ENCODE data around the gene RPN2.

The RPN2 gene

GRCh38 chr20:37209661-37210314 is 30.7 kb downstream of the RPN2 start:
- no peak for DNase-seq (ENCODE audit: low spot score)

DNA sequence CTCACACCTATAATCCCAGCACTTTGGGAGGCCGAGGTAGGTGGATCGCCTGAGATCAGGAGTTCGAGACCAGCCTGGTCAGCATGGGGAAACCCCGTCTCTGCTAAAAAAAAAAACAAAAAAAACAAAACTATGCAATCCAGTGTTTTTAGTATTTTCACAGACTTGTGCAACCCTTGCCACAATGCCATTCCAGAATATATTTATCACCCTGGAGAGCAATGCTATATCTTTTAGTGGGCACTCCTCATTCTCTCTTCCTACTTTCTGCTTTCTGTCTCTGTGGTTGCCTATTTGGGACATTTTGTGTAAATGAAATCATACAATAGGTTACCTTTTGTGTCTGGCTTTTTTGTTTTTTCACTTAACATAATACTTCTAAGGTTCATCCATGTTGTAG is 39.3 kb downstream of the RPN2 start:
- no peak for DNase-seq (ENCODE audit: low spot score)

DNA sequence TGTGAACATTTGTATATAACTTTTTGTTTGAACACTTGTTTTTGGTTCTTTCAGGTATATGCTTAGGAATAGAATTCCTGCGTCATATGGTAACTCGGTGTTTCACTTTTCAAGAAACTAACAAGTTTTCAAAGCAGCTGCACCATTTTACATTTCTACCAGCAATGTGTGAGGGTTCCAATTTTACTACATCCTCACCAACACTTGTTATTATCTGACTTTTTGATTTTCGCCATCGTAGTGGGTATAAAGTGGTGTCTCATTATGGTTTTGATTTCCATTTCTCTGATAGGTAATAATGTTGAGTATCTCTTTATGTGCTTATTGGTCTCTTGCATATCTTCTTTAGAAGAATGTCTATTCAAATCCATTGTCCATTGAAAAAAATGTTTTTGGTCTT is 39.8 kb downstream of the RPN2 start:
- no peak for DNase-seq (ENCODE audit: low spot score)

- DNase-seq (ENCODE audit: low spot score): no peak
Observed at GRCh38 chr20:37219751-37220668, 40.9 kb downstream of the RPN2 start.

GRCh38 chr20:37220731-37221130 is 41.6 kb downstream of the RPN2 start:
- DNase-seq (ENCODE audit: low spot score): no peak

GRCh38 chr20:37222086-37222485 is 43.0 kb downstream of the RPN2 start:
- no peak for DNase-seq (ENCODE audit: low spot score)

DNA sequence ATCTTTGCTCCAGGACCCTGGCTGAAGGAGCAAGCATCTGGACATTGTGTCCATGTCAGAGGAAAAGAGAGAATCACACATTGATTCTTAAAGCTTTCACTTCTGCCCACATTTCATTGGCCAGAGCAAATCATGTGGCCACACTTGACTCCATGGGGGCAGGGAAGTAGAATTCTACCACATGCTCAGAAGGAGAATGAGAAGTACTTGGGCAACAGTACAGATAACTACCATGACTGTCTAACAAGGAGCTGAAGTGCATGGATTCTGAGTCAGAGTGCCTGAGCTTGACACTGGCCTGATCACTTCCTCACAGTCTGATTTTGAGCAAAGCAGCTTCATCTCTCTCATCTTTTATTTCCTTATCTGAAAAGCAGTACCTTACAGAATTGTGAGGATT is 43.9 kb downstream of the RPN2 start:
- no peak for DNase-seq (ENCODE audit: low spot score)

DNA sequence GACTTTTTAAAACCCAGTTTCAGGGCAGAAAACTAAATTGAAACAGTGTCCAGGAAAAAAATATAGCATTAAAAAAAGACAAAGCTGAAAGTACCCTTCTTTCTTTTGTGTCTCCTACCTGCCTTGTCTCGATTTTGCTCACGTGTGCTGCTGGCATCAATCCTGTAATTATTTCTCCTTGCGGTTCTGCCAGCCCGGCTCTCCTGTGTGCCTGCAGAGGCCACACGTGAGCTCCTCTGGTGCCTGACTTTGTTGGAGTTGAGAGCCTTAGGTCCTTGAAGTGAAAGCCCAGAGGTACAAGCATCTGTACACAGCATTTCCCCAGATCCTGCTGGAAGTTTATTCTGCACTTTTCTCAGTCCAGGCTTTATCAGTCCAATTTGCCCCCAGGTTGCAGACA is 46.0 kb downstream of the RPN2 start:
- DNase-seq (ENCODE audit: low spot score): no peak

DNA sequence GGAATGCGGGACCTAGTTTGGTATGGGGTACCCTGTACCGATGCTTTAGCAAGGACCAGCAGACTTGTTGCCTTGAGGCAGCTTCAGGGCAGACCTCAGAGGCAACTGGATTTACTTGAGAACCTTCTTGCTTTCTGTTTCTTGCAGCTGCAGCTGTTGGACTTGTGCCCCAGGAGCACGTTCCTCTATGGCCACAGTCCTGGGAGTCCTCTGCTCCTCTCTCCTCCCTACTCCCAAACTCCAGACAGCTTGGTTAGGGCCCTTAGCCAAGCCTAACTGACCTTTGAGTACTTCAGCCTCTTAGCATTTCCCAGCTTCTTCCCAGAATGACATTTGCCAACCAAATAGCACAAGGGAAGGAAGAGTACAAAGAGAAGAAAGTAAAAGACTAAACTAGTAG is 47.8 kb downstream of the RPN2 start:
- DNase-seq (ENCODE audit: low spot score): no peak

GRCh38 chr20:37228082-37228481 is 49.0 kb downstream of the RPN2 start:
- no peak for DNase-seq (ENCODE audit: low spot score)

DNA sequence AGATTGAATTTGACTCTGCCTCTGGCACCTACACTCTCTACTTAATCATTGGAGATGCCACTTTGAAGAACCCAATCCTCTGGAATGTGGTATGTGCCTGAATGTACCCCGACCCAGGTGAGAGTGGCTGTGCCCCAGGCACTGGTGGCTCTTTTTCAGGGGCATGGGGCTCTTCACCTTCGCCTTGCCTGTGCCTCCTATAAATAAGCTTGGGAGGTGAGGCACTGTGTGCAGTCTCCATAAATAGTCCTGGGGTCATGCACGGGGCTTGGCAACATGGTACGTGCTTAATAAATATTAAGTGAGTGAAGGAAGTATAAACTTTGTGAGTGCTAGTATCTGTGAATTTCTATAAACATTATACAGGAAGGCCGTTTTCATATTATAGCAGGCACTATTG is 49.5 kb downstream of the RPN2 start:
- DNase-seq (ENCODE audit: low spot score): no peak

DNA sequence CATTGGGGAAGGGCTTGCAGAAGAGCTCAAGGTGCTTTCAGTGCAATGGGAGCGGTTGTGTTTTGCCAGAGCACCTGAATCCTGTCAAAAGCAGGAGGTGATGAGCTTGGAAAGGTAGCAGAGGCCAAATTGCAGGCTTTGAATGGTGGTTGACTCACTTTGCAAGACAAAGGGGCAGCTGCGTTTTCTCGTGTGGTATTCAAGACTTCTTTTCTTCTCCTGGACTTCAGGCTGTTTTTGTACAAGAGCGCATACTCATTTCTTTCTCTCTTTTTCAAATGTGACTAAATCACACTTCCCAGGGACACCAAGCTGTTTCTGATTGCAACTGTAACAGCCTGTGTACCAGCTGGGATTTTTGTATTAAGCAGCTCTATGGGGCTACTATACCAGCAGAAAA is 50.2 kb downstream of the RPN2 start:
- no peak for DNase-seq (ENCODE audit: low spot score)

DNA sequence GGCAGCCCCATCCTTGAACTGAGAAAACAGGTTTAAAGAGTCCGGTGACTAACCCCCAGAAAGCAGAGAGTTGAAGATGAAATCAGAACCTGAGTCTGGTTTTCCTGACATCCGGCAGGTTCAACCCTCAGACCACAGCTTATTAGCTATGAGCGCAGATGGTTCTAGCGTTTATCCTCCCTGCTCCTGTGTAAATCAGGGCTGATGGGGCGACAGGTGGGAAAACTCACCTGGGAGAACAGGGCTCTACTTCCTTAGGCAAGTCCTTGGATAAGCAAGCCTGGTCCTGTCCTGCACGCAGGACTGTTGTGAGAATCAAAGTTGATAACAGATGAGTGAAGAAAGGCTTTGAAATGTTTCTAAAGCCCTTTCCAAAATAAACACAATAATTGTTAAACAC is 51.1 kb downstream of the RPN2 start:
- no peak for DNase-seq (ENCODE audit: low spot score)

DNA sequence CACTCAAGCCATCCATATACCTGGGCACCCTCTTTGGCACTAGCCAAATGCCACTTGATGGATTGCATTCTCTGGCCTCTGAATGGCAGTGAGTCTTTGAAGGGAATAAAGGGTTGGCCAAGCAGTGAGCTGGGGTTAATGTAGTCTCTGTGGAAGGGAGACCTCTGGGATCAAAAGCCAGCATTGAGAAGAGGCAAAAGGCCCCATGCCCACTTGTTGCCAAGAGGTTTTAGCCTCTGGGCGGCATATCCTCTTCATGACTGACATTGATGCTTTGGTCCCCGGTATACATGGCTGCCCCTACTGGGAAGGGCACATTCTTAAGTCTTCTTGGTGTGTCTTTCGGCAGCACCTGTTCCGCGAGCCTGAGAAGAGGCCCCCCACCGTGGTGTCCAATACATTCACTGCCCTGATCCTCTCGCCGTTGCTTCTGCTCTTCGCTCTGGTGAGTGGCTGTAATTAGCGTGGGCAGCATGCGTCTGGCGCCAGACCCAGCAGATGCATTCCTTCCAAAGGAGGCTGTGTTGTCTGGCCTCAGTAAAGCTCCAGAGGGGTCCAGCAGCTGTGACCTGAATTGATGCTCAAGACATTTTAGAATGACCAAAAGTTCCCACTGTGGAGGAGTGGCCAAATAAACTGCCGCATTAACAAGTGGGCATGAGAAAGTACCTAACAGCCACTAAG is 53.0 kb downstream of the RPN2 start:
- DNase-seq (ENCODE audit: low spot score): peak; percentile 91

- peak; percentile 40 for DNase-seq (ENCODE audit: low spot score)
Observed at GRCh38 chr20:37233548-37234253, 54.6 kb downstream of the RPN2 start.

DNA sequence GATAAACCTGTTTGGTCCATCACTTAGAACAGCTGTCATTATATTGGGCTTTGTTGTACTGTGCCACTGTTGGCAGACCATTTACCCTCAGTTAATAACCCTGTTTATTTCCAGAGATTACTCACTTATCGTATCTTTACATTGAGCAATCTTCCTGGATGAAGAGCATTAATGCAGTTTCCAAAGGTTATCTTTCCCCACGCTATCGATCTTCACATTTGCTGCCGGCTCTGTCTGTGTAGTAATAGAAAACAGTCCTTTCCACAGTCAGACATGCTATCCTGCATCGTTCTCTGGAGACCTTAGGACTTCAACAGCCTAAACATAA is 55.1 kb downstream of the RPN2 start:
- peak; percentile 99 for DNase-seq (ENCODE audit: low spot score)

GRCh38 chr20:37235065-37235464 is 55.9 kb downstream of the RPN2 start:
- peak; percentile 97 for DNase-seq (ENCODE audit: low spot score)

GRCh38 chr20:37236462-37236861 is 57.3 kb downstream of the RPN2 start:
- DNase-seq (ENCODE audit: low spot score): no peak

DNA sequence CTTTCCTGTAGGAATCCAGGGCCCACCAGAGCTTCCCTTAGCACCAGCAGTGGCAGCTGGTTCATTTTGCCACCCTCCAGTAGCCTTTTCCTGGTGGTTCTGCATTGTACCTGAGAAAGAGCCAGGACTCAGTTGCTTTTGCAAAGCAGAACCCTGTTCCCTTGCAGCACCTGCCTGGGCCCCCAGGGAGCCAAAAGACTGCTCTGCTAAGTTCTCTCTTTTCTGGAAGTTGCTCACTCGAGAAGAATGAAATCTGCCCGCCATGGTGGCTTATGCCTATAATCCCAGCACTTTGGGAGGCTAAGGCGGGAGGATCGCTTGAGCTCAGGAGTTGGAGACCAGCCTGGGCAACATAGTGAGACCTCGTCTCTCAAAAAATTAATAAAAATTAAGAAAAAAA is 58.5 kb downstream of the RPN2 start:
- DNase-seq (ENCODE audit: low spot score): no peak

DNA sequence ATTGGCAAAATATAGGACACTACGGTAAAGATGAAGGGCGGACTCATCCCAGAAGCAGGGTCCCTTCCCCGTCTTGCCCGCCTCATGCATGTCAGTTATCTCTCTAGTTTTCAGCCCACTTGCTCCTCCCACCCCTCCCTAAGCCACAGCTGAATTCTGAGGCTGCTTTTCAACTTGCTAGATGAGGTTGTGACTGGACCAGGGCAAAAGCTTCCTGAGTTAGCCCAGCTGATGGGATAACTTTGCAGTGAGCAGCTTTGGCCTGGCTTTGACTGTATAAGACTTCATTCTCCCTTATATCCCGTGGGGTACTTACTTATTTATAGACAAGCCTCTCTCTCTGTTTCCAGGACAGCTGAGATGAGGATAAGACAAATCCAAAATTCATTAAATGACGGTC is 59.3 kb downstream of the RPN2 start:
- DNase-seq (ENCODE audit: low spot score): no peak

GRCh38 chr20:37238935-37239451 is 59.9 kb downstream of the RPN2 start:
- DNase-seq (ENCODE audit: low spot score): no peak
